Tibial nerve (tissue), 4 donors: Measurements from ENCODE around the gene TM2D3.

Experiments used
- CTCF ChIP-seq, 5 experiments: fragments of 200-600 bp in 3 of 5; fragments of 450-650 bp in 2 of 5; sonication (generic) in 3 of 5; IDR thresholded peaks; one replicate each; pipeline ENCODE4 v1.5.1; 2016 to 2019; ENCODE audit warnings: antibody characterized with exemption in 5 of 5, mild to moderate bottlenecking in 3 of 5, moderate library complexity in 2 of 5
- EP300 ChIP-seq, 2 donors: sonication (generic); formaldehyde crosslinking; IDR thresholded peaks; one replicate each; pipeline ENCODE4 v1.6.1; 2017; ENCODE audit warnings: antibody characterized with exemption in 2 of 2, mild to moderate bottlenecking in 1 of 2
- POLR2A ChIP-seq, 2 donors: fragments of 450-650 bp; IDR thresholded peaks; one replicate each; pipeline ENCODE4 v1.6.1; 2017; ENCODE audit warnings: antibody characterized with exemption in 2 of 2, mild to moderate bottlenecking in 2 of 2, moderate library complexity in 2 of 2

- TF ChIP-seq EP300 (IDR thresholded peaks at IDR 0.05) (no peak), CTCF (IDR thresholded peaks at IDR 0.05) (no peak), POLR2A (IDR thresholded peaks at IDR 0.05) (no peak)
Measured at GRCh38 chr15:101651554-101652097, 555 bp downstream of the TM2D3 start.
